Lower leg skin (tissue), 3 donors: ENCODE results near the gene SCLY.

Experiments
- CTCF ChIP-seq, 3 donors: fragments of 450-650 bp; IDR thresholded peaks; one replicate each; pipeline ENCODE4 v1.5.1; 2016; ENCODE audit warnings: antibody characterized with exemption in 3 of 3, mild to moderate bottlenecking in 3 of 3, moderate library complexity in 2 of 3
- POLR2A ChIP-seq, 2 donors: fragments of 450-650 bp; IDR thresholded peaks; one replicate each; pipeline ENCODE4 v1.6.1; 2016 to 2017; ENCODE audit warnings: antibody characterized with exemption in 2 of 2, mild to moderate bottlenecking in 1 of 2, moderate library complexity in 1 of 2

GRCh38 chr2:238103465-238104225 lies 42.8 kb downstream of the SCLY start:
- TF ChIP-seq CTCF (IDR thresholded peaks at IDR 0.05), result no peak
- no peak for TF ChIP-seq POLR2A (IDR thresholded peaks at IDR 0.05)
